GM19463 (cell line): Measurements from ENCODE around the gene OIT3.

Source experiments
- ATAC-seq: cut with Tn5 transposase; IDR thresholded peaks from one replicate; pipeline ENCODE4 v1.9.1; 2021; ENCODE audit warnings: mild to moderate bottlenecking, moderate library complexity; ENCODE audit not compliant: unreplicated experiment

OIT3 gene

DNA sequence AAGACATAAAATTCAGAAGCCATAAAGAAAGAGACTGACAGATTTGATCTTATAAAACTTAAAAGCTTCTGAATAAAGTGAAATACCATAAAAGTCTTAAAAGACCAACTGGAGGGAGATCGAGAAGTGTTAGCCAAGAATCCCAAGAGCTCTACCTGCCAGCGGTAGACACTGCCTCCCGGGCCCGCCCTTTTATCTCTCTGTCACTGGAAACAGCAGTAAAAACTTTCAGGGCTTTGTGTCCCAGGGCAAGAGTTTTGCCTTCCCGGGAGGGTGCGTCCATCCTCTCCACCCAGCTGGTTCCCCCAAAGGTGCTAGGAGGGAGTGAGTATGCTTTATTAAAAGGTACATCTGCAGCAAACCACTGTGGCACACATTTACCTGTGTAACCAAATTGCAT, 55.2 kb downstream of the OIT3 start:
- ATAC-seq = no peak

DNA sequence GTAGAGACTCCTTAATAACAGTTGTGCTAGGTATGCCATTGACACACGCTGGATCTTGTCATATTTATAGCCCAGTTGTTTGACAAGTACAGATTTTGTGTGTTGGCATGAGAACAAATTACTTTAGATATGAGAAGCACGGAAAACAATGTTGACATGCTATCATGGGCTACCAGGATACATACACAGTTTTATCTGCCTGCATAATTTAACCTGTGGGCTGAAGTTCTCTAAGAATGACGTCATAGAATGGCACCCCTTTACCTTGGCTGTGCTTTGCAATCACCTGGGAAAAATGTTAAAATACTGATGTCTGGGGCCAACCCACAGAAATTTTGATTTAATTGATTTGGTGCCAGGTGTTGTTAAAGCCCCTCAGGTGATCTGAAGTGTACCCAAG, 58.2 kb downstream of the OIT3 start:
- no peak for ATAC-seq

DNA sequence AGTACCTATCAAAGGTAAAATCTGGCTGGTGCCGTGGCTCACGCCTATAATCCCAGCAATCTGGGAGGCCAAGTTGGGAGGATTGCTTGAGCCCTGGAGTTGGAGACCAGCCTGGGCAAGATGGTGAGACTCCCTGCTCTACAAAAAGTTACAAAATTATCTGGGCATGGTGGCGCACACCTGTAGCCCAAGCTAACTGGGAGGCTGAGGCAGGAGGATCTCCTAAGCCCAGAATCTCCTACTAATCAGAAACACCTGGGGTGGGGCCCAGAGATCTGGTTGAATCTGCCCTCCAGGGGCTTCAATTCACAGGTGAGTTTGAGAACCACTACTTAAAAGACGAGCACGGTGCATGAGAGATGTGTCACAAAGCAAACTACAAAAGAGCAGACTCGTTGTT, 58.6 kb downstream of the OIT3 start:
- no peak for ATAC-seq

DNA sequence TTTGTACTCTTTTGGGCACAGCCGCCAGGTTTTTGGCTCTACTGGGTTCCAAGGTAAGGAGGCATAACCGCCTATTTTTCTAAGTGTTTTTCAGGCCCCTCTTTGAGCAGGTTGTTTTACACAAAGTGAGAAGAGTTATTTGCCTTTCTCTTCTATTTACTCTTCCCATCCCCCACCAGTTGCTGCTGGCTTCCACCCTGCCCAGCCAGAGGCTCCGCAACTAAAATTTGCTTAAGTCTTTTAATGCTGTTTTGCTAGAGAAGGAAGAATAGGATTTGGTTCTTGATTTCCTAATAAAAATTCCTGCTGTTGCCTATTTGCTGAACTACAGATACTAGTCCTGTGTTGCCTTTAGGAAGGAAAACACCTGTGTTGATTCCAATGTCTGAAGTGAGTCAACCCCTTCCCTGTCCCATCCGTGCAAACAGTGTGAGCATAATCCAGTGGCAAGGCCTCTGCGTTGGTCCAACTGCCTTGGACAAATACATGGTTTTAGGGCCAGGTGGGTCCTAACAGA, 59.2 kb downstream of the OIT3 start:
- ATAC-seq = no peak

DNA sequence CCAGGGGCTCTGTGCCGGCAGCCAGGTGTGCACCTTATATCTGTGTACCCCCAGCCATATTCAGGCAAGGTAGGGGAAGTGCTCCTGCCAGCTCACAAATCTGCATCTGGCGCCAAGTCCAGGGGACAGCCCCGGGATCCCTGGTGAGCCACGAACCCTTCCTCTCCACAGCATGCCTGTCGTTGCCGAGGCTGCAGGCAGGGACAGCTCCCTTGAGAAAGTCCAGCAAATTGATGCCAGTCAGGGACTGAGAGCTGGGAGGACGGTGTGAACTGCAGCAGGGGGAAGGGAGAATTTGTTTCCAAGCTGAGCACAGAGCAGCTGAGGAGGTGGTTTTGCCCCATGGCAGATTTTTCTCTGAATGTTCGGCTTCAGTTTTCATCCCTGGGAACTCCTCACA, 60.1 kb downstream of the OIT3 start:
- no peak for ATAC-seq

DNA sequence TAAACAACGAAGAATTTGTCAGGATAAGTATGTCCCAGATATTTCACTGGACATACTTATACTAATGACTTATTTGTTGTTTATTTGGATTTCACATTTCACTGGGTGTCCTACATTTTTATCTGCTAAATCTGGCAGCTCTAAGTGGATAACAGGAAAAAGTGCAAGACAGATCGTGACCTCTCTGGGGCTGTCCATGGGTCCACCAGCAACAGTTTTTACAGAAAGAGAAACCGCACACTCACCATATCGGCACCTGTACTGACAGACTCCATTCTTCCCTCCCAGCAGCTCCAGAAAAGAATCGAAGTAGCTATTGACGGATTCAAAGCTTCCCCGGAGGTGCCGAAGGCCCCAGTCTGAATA, 60.7 kb downstream of the OIT3 start:
- ATAC-seq = no peak

DNA sequence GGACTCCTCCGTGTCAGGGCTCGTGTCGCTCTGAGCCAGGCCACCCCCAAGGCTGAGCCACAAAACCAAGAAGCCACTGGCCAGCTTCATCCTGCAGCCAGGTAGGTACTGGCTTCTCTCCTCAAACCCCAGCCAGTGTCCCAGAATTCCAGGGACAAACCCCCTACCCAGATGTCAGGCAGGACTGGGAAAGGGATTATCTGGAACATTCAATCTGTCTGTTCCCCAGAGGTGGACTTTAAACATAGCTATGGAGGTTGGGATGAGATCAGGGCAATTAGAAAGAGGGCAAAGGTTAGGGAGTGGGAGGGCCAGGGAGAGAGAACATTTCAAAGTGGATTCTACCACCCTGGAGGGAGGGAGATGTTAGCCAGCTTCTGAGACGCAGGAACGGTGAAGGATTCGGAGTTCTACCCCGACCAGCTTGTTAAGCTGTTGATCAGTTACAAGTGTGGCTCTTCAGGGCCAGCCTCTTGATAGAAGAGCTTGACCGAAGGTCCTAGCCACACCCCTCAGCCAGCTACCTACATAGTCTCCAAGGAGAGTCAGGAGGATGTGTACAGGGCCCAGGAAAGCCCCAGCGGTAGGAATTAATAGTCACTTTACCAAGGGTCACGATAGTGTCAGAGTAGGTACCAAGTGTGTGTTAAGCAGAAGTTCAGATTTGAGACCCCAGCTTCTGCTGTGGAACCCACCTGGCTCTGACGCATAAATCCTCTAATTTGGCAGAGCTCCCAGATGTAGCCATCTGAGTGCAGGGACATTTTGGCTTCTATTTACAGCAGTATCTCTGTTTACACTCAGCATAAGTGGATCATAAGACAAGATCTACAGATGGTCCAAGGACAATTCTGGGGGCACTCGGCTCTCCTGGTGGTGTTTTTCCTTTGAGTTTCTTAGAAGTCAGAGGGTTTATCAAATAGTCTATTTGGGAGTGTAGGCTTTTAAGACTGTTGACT, 61.3 kb downstream of the OIT3 start, which contains the start of gene PLA2G12B:
Gene PLA2G12B (minus strand): TSS at position 211 of the 959 bp plus-strand sequence. CDS start 121 bp downstream, at position 90.
- no peak for ATAC-seq

DNA sequence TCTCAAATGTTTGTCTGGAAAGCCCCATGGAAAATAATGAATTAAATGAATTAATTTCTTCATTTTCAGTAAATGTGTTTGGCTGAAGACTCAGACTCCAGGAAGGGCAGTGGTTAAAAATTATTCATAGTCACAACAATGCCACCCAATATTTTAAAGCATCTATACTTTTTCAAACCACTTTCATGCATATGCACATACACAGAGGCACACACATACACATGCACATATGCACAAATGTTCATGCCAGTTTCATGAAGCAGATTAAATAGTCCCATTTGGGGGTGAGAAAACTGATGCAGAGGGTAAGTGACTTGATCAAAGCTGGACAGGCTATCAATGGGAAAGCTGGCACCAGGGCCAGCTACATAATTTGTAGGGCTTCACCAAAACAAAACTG, 62.5 kb downstream of the OIT3 start:
- ATAC-seq = no peak

DNA sequence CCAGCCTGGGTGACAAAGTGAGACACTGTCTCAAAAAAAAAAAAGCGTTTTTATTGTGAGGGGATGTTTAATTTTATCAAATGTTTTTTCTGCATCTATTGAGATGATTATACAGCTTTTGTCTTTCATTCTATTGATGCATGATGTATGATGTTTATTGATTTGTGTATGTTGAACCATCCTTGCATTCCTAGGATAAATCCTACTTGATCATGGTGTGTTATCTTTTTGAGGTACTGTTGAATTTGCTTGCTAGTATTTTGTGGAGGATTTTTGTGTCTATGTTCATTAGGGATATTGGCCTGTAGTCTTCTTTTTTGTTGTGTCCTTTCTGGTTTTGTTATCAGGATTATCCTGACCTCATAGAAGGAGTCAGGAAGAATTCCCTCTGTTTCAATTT, 83.3 kb downstream of the OIT3 start:
- ATAC-seq = no peak

DNA sequence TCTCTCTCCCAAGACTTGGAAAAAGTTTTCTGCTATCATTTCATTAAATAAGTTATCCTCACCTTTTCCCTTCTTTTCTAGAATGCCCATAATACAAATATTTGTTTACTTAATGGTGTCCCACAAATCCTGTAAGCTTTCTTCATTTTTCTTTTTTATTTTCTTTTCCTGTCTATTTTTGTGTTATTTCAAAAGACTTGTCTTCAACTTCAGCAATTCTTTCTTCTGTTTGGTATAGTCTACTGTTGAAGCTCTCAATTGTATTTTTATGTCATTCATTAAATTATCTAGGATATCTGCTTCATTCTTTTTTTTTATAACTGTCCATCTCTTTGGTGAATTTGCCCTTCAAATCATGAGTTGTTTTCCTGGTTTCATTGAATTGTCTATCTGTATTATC, 86.2 kb downstream of the OIT3 start:
- no peak for ATAC-seq

DNA sequence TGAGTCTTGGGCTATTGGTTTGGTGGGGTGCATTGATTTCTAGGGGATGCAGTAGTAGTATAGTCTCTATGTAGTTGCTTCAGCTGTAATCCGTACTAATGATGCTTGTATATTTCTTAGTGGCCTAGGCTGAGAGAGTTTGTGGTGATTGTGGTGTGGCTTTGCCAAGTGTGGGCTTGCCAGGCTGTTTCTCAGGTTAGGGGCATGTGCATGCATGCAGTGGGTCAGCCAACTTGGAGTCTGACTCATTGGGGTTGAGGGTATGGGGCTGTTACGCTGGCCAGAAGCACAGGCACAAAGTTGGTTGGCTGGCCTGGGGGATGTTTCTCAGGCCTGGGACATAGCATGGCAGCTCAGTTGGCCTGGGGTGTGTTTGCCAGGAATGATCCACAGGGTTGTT, 86.8 kb downstream of the OIT3 start:
- no peak for ATAC-seq

DNA sequence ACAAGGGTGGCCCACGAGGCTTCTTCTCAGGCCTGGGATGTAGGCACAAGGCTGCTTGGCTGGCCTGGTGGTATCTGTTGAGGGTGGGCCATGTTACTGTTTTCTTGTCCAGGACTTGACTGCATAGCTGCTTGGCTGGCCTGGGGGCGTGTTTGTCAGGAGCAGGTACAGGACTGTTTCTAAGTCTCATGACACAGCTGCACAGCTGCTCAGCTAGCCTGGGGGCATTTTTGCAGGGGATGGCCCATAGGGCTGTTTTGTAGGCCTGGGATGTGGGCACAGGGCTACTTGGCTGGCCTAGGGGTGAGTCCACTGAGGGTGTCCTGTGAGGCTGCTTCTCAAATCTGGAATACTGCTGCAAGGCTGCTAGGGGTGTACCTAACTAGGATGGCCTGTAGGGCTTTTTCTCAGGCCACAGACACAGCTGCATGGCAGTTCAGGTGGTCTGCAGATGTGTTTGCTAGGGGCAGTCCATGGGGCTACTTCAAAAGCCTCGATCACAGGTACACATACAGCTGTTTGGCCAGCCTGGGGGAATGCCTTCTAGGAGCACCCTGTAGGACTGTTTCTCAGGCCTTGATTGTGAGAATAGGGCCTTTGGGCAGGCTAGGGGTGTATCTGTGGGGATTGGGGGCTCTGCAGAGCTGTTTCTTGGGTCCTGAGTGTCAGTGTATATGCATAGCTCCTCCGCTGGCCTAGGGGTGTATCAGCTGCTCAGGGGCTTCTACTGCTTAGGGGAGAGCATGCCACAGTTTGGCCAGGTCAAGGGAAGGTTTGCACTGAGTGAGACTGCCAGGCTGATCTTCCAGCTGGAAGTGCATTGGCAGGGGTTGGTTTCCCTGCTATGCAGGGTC, 87.7 kb downstream of the OIT3 start:
- no peak for ATAC-seq

DNA sequence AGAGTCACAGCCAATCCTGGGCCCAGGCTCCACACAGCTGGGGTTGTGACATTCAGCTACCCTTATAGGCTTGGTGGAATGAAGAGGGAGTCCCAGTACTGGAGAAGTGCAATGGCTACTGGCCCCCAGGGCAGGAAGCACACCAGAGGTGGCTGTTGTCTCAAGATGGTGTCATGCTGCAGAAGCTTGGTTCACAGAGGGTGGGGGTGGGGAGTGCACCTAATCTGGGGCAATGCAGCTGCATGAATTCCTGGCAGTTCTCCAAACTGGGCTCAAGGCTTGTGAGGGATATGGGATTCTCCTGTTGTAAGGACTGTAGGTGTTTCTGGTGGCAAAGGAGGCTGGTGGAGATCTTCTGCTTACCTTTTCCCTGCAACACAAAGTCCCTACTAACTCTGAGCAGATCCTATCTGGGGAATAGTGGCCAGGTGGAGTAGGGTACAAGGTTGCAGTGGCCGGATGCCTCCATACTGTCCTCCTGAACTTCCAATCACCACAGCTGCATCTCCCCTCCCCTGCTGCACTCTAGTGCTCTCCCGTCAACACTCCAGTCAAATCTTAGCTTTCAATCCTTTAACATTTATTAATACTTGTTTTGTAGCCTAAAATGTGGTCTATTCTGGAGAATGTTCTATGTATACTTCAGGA, 88.5 kb downstream of the OIT3 start:
- no peak for ATAC-seq
